ENCODE measurements around the gene STAC3. TPM values are rescaled to one million over a fixed set of nuclear protein-coding genes. Genes with fewer than 3 reads are reported as not detected.

The STAC3 gene
- polyA plus RNA-seq, 1 experiment = 0.48 TPM

- CTCF ChIA-PET = interaction anchor here (0.6 to 4.8 kb wide), 6 partner anchors 12 to 265 kb away, joined by 3 to 33 read pairs (median 4); no protein-coding TSS in a partner anchor
These were observed 55.2 kb downstream of the STAC3 start for GRCh38 chr12:57195611-57196371.

DNA sequence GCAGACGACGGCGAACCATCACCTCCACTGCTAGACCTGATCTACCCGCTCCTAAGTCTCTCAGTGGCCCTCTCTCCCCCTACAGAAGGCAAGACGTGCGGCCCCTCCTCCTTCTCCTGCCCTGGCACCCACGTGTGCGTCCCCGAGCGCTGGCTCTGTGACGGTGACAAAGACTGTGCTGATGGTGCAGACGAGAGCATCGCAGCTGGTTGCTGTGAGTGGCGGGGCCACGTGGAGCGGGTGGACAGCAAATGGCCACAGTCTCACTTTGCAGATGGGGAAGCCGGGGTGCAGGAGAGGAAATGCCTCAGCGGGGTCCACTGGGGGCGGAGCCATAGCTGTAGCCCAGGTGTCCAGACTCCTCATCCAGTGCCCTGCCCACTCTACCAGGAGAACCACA, 55.8 kb downstream of the STAC3 start:
- Histone ChIP-seq H3K36me3 (ENCODE audit: control insufficient read depth, insufficient read depth, low read length) (peaks cover 99% of the 10 kb centered on the region), H3K4me3 (ENCODE audit: low read depth, low read length) (no peak overlapping the region), H3K27me3 (ENCODE audit: control insufficient read depth, insufficient read depth, low read length) (no peaks in the 10 kb centered on the region)
- no peak for DNase-seq (ENCODE audit: low read depth)
- ChIA-PET CTCF (interaction anchor here (0.6 to 4.8 kb wide), 4 partner anchors 12 to 266 kb away, joined by 3 to 33 read pairs (median 5); no protein-coding TSS in a partner anchor), POLR2A (no interaction called here)
- no peak for TF ChIP-seq CTCF (IDR thresholded peaks at IDR 0.05; ENCODE audit: insufficient read depth, low read depth, low read length)

More at GRCh38 chr12:57195611-57196371, 55.2 kb downstream of the STAC3 start:
- H3K4me3 ChIP-seq (ENCODE audit: low read depth, low read length) = no peak overlapping the region
- peaks cover 98% of the 10 kb centered on the region for H3K36me3 ChIP-seq (ENCODE audit: control insufficient read depth, insufficient read depth, low read length)
- POLR2A ChIA-PET = no interaction called here
- TF ChIP-seq CTCF (IDR thresholded peaks at IDR 0.05; ENCODE audit: insufficient read depth, low read depth, low read length) = no peak
- DNase-seq (ENCODE audit: low read depth) = no peak
- no peaks in the 10 kb centered on the region for H3K27me3 ChIP-seq (ENCODE audit: control insufficient read depth, insufficient read depth, low read length)

DNA sequence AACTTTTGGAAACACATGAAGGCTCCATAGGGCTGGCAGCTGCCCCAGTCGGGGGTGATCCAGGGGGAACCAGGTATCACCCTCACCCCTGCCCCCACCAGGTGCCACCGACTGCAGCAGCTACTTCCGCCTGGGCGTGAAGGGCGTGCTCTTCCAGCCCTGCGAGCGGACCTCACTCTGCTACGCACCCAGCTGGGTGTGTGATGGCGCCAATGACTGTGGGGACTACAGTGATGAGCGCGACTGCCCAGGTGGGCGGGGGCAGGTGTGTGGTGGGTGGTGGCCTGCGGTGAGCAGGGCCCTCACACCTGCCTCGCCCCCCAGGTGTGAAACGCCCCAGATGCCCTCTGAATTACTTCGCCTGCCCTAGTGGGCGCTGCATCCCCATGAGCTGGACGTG, 56.7 kb downstream of the STAC3 start:
- no peak for TF ChIP-seq CTCF (IDR thresholded peaks at IDR 0.05; ENCODE audit: insufficient read depth, low read depth, low read length)
- CTCF ChIA-PET = interaction anchor here (0.6 to 1.2 kb wide), 3 partner anchors 20 to 82 kb away, joined by 3 to 4 read pairs (median 3); no protein-coding TSS in a partner anchor
- peaks cover 98% of the 10 kb centered on the region for H3K36me3 ChIP-seq (ENCODE audit: control insufficient read depth, insufficient read depth, low read length)
- no peaks in the 10 kb centered on the region for H3K27me3 ChIP-seq (ENCODE audit: control insufficient read depth, insufficient read depth, low read length)
- H3K4me3 ChIP-seq (ENCODE audit: low read depth, low read length) = no peak overlapping the region
- DNase-seq (ENCODE audit: low read depth) = no peak
- POLR2A ChIA-PET = no interaction called here

- CTCF ChIA-PET = interaction anchor here (0.6 to 1.6 kb wide), 6 partner anchors 11 to 81 kb away, joined by 3 to 7 read pairs (median 4); no protein-coding TSS in a partner anchor
- no peak for DNase-seq (ENCODE audit: low read depth)
- TF ChIP-seq CTCF (IDR thresholded peaks at IDR 0.05; ENCODE audit: insufficient read depth, low read depth, low read length) = no peak
- no peaks in the 10 kb centered on the region for H3K27me3 ChIP-seq (ENCODE audit: control insufficient read depth, insufficient read depth, low read length)
- H3K36me3 ChIP-seq (ENCODE audit: control insufficient read depth, insufficient read depth, low read length) = peaks cover 98% of the 10 kb centered on the region
- no peak overlapping the region for H3K4me3 ChIP-seq (ENCODE audit: low read depth, low read length)
- POLR2A ChIA-PET = no interaction called here
These were observed 57.2 kb downstream of the STAC3 start for GRCh38 chr12:57193706-57194245.

Small RNA genes lying within 50 kb of the gene (small RNA-seq; reads per million reads assigned to genes)
- 1.9 reads per million for gene MIR1228 (ENCODE audit: insufficient read length, low read depth, low replicate concordance)

Other genes starting within 250 kb of the STAC3 start
- gene ZBTB39, start 244.6 kb downstream of the STAC3 start, polyA plus RNA-seq (2011; rRNA removed) = 3.9 and 4.2 TPM in 2 replicates
- gene TAC3, start 234.7 kb downstream of the STAC3 start, polyA plus RNA-seq (2011; rRNA removed) = not detected in 2 replicates
- gene MYO1A, start 201.1 kb downstream of the STAC3 start, polyA plus RNA-seq (2011; rRNA removed) = 0.02 and 0.15 TPM in 2 replicates
- 6.7 and 12.0 TPM in 2 replicates for gene NEMP1, start 172.4 kb downstream of the STAC3 start, polyA plus RNA-seq (2011; rRNA removed)
- 41.7 and 50.2 TPM in 2 replicates for gene NAB2, start 162.1 kb downstream of the STAC3 start, polyA plus RNA-seq (2011; rRNA removed)
- gene STAT6, start 139.8 kb downstream of the STAC3 start, polyA plus RNA-seq (2011; rRNA removed) = 110 and 177 TPM in 2 replicates
- 58.5 and 117 TPM in 2 replicates for gene LRP1, start 122.7 kb downstream of the STAC3 start, polyA plus RNA-seq (2011; rRNA removed)
- gene LRP1-AS, start 103.6 kb downstream of the STAC3 start, polyA plus RNA-seq (2011; rRNA removed) = not detected in 2 replicates
- gene NXPH4, start 34.4 kb downstream of the STAC3 start, polyA plus RNA-seq (2011; rRNA removed) = 1.4 and 2.8 TPM in 2 replicates
- 299 and 550 TPM in 2 replicates for gene SHMT2, start 21.5 kb downstream of the STAC3 start, polyA plus RNA-seq (2011; rRNA removed)
- gene R3HDM2, start 179.9 kb upstream of the STAC3 start, polyA plus RNA-seq (2011; rRNA removed) = 12.6 and 27.4 TPM in 2 replicates
- gene INHBC, start 183.6 kb upstream of the STAC3 start, polyA plus RNA-seq (2011; rRNA removed) = 0.09 TPM in 1 of 2 replicates, not detected in the other
- gene INHBE, start 204.1 kb upstream of the STAC3 start, polyA plus RNA-seq (2011; rRNA removed) = 23.1 and 23.9 TPM in 2 replicates
- 5.9 and 9.0 TPM in 2 replicates for gene GLI1, start 208.6 kb upstream of the STAC3 start, polyA plus RNA-seq (2011; rRNA removed)
- 0.98 and 1.0 TPM in 2 replicates for gene ARHGAP9, start 228.7 kb upstream of the STAC3 start, polyA plus RNA-seq (2011; rRNA removed)
- gene MARS1, start 236.9 kb upstream of the STAC3 start, polyA plus RNA-seq (2011; rRNA removed) = 280 and 378 TPM in 2 replicates